ENCODE measurements around the gene ABLIM1.

The ABLIM1 gene

DNA sequence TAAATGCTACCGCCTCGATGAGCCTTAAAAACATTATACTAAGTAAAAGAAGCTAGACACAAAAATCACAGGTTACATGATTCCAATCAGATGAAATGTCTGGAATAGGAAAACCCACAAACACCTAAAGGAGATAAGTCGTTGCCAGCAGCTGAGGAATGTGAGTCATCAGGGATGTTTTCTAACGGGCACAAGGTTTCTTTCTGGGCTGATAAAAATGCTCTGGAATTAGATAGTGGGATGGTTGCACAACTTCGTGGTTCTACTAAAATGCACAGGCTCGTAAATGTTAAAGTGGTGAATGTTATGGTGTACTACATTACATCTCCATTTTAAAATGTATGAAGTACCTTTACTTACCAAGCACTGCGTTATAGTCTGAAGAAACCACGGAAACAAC is 9.7 kb downstream of the ABLIM1 start:
- ChIA-PET CTCF (interaction anchor here (0.6 to 1.4 kb wide), 6 partner anchors 15 to 173 kb away, joined by 3 to 10 read pairs (median 3); partner anchors contain the start of gene FHIP2A), POLR2A (interaction anchor here (0.9 to 1.5 kb wide), 2 partner anchors 15 to 122 kb away, joined by 5 to 10 read pairs; no protein-coding TSS in a partner anchor)
- Histone ChIP-seq H3K4me1 (ENCODE audit: control insufficient read depth, insufficient read depth, low read length) (peaks cover 19% of the 10 kb centered on the region), H3K9me3 (ENCODE audit: control insufficient read depth, insufficient read depth, low read depth, low read length) (no peaks in the 10 kb centered on the region), H3K27ac (ENCODE audit: extremely low read depth, low read depth, low read length) (no peak overlapping the region; the same call in 1 of the 2 replicates), H3K36me3 (ENCODE audit: control insufficient read depth in 2 of 2, insufficient read depth in 1 of 2, low read length in 2 of 2) (no peaks in the 10 kb centered on the region), H3K4me3 (ENCODE audit: low read depth, low read length) (no peak overlapping the region)
- TF ChIP-seq OVOL3 (tag by site-specific recombination; IDR thresholded peaks at IDR 0.05), result peak; percentile 97
- TF ChIP-seq ZNF600 (tag by site-specific recombination; IDR thresholded peaks at IDR 0.05), result peak; percentile 98
- TF ChIP-seq SP7 (tag by site-specific recombination; IDR thresholded peaks at IDR 0.05), result peak; percentile 83
- TF ChIP-seq, protein P1, sequence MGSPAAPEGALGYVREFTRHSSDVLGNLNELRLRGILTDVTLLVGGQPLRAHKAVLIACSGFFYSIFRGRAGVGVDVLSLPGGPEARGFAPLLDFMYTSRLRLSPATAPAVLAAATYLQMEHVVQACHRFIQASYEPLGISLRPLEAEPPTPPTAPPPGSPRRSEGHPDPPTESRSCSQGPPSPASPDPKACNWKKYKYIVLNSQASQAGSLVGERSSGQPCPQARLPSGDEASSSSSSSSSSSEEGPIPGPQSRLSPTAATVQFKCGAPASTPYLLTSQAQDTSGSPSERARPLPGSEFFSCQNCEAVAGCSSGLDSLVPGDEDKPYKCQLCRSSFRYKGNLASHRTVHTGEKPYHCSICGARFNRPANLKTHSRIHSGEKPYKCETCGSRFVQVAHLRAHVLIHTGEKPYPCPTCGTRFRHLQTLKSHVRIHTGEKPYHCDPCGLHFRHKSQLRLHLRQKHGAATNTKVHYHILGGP (tag by site-specific recombination; IDR thresholded peaks at IDR 0.05), result 0 out of 2 replicates have a peak, but pooled peaks have one; percentile 10
- TF ChIP-seq KLF9 (tag by site-specific recombination; IDR thresholded peaks at IDR 0.05; ENCODE audit: low read depth), result no peak
- TF ChIP-seq ZNF610 (tag by site-specific recombination; IDR thresholded peaks at IDR 0.05; ENCODE audit: borderline replicate concordance), result no peak
- TF ChIP-seq ZNF558 (tag by site-specific recombination; IDR thresholded peaks at IDR 0.05), result peak; percentile 30; the same call in 1 of the 2 replicates
- TF ChIP-seq ZFP69B (tag by site-specific recombination; IDR thresholded peaks at IDR 0.05), result peak; percentile 79
- peak; percentile 78 for TF ChIP-seq FEZF1 (tag by site-specific recombination; IDR thresholded peaks at IDR 0.05)
- TF ChIP-seq ZNF341 (tag by site-specific recombination; IDR thresholded peaks at IDR 0.05; ENCODE audit: low read depth), result no peak
- peak; percentile 52 for TF ChIP-seq ZNF335 (tag by site-specific recombination; conservative IDR thresholded peaks at IDR 0.05)
- TF ChIP-seq PRDM1 (tag by site-specific recombination; IDR thresholded peaks at IDR 0.05), result peak; percentile 82
- TF ChIP-seq ZNF10 (tag by site-specific recombination; IDR thresholded peaks at IDR 0.05), result no peak
- 0 out of 2 replicates have a peak, but pooled peaks have one; percentile 52 for TF ChIP-seq ZNF184 (tag by site-specific recombination; IDR thresholded peaks at IDR 0.05)
- TF ChIP-seq, protein P2, sequence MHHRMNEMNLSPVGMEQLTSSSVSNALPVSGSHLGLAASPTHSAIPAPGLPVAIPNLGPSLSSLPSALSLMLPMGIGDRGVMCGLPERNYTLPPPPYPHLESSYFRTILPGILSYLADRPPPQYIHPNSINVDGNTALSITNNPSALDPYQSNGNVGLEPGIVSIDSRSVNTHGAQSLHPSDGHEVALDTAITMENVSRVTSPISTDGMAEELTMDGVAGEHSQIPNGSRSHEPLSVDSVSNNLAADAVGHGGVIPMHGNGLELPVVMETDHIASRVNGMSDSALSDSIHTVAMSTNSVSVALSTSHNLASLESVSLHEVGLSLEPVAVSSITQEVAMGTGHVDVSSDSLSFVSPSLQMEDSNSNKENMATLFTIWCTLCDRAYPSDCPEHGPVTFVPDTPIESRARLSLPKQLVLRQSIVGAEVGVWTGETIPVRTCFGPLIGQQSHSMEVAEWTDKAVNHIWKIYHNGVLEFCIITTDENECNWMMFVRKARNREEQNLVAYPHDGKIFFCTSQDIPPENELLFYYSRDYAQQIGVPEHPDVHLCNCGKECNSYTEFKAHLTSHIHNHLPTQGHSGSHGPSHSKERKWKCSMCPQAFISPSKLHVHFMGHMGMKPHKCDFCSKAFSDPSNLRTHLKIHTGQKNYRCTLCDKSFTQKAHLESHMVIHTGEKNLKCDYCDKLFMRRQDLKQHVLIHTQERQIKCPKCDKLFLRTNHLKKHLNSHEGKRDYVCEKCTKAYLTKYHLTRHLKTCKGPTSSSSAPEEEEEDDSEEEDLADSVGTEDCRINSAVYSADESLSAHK (tag by site-specific recombination; IDR thresholded peaks at IDR 0.05), result no peak
- TF ChIP-seq ZNF138 (tag by site-specific recombination; IDR thresholded peaks at IDR 0.05; ENCODE audit: borderline replicate concordance), result no peak
- peak; percentile 68; the same call in 1 of the 2 replicates for TF ChIP-seq KLF8 (tag by site-specific recombination; IDR thresholded peaks at IDR 0.05)
- TF ChIP-seq ZNF654 (tag by site-specific recombination; IDR thresholded peaks at IDR 0.05; ENCODE audit: low read depth), result no peak
- TF ChIP-seq ZBTB21 (tag by site-specific recombination; IDR thresholded peaks at IDR 0.05), result peak; percentile 36; the same call in 1 of the 2 replicates
- no peak for TF ChIP-seq ZNF664 (tag by site-specific recombination; IDR thresholded peaks at IDR 0.05)
- peak; percentile 39; the same call in 1 of the 2 replicates for TF ChIP-seq OSR2 (tag by site-specific recombination; IDR thresholded peaks at IDR 0.05)
- TF ChIP-seq, protein P3, sequence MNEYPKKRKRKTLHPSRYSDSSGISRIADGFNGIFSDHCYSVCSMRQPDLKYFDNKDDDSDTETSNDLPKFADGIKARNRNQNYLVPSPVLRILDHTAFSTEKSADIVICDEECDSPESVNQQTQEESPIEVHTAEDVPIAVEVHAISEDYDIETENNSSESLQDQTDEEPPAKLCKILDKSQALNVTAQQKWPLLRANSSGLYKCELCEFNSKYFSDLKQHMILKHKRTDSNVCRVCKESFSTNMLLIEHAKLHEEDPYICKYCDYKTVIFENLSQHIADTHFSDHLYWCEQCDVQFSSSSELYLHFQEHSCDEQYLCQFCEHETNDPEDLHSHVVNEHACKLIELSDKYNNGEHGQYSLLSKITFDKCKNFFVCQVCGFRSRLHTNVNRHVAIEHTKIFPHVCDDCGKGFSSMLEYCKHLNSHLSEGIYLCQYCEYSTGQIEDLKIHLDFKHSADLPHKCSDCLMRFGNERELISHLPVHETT (tag by site-specific recombination; IDR thresholded peaks at IDR 0.05), result peak; percentile 73; the same call in 1 of the 2 replicates
- peak; percentile 77; the same call in 1 of the 2 replicates for TF ChIP-seq BCL11A (tag by site-specific recombination; IDR thresholded peaks at IDR 0.05; ENCODE audit: low read depth)
- peak; percentile 69 for TF ChIP-seq HOXD13 (CRISPR knock-in tag; IDR thresholded peaks at IDR 0.05; ENCODE audit: borderline replicate concordance)
- TF ChIP-seq, protein P4, sequence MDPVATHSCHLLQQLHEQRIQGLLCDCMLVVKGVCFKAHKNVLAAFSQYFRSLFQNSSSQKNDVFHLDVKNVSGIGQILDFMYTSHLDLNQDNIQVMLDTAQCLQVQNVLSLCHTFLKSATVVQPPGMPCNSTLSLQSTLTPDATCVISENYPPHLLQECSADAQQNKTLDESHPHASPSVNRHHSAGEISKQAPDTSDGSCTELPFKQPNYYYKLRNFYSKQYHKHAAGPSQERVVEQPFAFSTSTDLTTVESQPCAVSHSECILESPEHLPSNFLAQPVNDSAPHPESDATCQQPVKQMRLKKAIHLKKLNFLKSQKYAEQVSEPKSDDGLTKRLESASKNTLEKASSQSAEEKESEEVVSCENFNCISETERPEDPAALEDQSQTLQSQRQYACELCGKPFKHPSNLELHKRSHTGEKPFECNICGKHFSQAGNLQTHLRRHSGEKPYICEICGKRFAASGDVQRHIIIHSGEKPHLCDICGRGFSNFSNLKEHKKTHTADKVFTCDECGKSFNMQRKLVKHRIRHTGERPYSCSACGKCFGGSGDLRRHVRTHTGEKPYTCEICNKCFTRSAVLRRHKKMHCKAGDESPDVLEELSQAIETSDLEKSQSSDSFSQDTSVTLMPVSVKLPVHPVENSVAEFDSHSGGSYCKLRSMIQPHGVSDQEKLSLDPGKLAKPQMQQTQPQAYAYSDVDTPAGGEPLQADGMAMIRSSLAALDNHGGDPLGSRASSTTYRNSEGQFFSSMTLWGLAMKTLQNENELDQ (tag by site-specific recombination; IDR thresholded peaks at IDR 0.05; ENCODE audit: low read depth), result no peak
- TF ChIP-seq ZXDB (tag by site-specific recombination; IDR thresholded peaks at IDR 0.05), result peak; percentile 88; the same call in 1 of the 2 replicates
- TF ChIP-seq ZNF239 (tag by site-specific recombination; IDR thresholded peaks at IDR 0.05), result no peak
- peak; percentile 72 for TF ChIP-seq ZNF366 (tag by site-specific recombination; conservative IDR thresholded peaks at IDR 0.05)
- TF ChIP-seq ZNF843 (tag by site-specific recombination; IDR thresholded peaks at IDR 0.05), result peak; percentile 55; the same call in 1 of the 2 replicates
- peak; percentile 90 for TF ChIP-seq ZEB2 (tag by site-specific recombination; IDR thresholded peaks at IDR 0.05)
- TF ChIP-seq ZBTB8A (tag by site-specific recombination; IDR thresholded peaks at IDR 0.05), result peak; percentile 66
- TF ChIP-seq IKZF3 (tag by site-specific recombination; IDR thresholded peaks at IDR 0.05), result peak; percentile 45; the same call in 1 of the 2 replicates
- TF ChIP-seq SCRT2 (tag by site-specific recombination; IDR thresholded peaks at IDR 0.05), result 0 out of 2 replicates have a peak, but pooled peaks have one; percentile 6
